NCI-H2196 (cell line): ENCODE data around the gene PCNX1.
"Not testable (repeated sequence)": the region's sequence is repeated elsewhere in the genome, so short reads cannot be mapped to it uniquely, and the experiment has no call there.

Source experiments
- DNase-seq: peaks from one replicate; lab custom pipeline; 2025; ENCODE audit not compliant: unreplicated experiment; lab: John Stamatoyannopoulos, UW

Gene PCNX1

DNA sequence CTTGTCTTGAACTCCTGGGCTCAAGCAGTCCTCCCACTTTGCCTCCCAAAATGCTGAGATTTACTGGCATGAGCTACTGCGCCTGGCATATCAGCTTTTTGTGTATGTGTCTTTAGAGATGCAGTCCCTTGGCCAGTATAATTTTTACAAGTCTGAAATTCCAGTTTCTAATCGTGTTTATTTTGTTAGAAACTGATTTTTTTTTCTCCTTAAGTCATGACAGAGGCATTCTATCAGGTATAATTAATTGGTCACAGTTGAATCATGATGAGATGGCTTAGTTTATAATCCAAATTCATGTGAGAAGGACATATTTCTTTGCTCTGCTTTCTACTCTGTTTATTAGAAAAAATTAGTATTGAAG, 98.9 kb downstream of the PCNX1 start:
- DNase-seq = no peak

DNA sequence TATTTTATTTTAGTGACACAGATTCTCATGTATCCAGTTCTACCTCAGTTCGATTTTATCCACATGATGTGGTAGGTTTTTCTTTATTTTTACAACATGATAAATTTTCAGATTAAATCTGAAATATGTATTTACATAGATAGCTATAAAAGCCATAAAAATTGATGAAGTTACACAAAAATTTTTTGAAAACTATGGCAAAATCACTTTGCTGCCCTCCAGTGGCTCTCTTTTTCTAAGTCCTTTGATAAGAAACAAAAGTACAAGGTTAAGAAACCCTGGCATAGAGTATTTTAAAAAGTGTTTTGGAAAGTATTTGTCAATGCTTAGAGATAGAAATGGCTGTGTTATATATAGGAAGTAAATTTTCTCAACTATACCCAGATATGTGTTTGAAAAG, 104.2 kb downstream of the PCNX1 start:
- no peak for DNase-seq

DNA sequence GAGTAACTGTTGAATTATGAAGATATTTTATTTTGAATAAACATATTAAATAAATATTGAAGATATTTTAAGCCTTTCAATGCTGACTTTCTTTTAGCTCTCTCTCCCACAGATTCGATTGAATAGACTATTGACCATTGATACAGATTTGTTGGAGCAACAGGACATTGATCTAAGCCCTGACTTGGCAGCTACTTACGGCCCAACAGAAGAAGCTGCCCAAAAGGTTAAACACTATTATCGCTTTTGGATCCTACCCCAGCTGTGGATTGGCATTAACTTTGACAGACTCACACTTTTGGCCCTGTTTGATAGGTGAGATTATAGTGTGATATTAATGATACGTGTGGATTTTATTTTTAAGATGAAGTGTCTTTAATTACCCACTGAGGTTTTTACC, 105.6 kb downstream of the PCNX1 start:
- no peak for DNase-seq

DNA sequence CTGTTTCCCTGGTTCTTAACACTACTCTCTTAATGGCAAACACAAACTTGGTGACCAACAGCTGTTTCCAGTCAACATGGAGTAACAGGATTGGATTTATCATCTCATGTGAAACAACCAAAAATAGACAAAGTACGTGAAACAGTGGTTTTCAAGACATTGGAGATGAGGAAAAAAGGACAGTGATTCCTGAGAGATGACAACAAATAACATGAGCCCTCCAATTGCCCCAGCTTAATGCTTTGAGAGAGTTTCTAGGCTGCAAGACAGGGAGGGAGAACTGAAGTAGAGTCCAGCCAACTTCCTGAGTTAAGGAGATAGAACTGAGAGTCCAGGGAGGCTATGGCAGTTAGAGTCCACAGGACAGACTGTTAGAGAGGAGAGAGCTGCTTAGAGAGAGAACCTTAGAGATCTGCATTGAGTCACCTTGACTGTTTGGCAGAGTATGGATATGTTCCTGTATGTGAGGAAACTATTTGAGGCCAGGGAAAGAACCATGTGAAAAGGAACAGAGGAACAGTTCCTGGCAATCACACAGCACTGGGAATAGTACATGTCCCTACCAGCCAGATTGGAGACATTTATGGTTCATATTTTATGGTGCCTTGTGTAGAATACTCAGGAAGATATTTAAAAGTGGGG, 106.4 kb downstream of the PCNX1 start:
- DNase-seq = no peak

GRCh38 chr14:71019917-71020316, 112.7 kb downstream of the PCNX1 start:
- DNase-seq = not testable (repeated sequence)

DNA sequence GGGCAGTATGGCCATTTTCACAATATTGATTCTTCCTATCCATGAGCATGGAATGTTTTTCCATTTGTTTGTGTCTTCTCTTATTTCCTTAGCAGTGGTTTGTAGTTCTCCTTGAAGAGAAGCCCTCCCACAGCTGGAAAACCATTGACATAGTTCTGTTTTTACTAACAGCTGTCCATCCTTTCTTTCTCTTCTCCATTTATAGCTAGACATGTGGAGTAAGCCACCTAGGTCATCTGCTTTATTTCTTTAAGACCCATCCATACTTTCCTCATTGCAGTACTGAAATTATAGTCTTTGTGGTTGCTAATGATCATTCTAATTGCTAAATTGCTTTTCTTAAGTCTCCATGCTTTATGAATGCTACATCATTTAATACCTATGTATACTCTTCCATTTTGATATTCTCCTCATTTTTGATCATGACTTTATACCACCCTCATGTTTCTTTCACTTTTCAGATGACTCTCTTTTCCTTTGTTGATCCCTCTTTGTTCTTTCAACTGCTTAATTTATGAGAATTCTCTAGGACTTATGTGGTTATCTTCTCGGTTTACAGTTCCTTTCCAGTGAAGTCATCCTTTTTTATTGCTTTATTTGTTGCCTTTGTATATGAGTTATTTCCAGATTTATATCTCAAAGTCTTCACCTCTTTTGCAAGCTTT, 114.2 kb downstream of the PCNX1 start:
- peak; percentile 20 for DNase-seq

DNA sequence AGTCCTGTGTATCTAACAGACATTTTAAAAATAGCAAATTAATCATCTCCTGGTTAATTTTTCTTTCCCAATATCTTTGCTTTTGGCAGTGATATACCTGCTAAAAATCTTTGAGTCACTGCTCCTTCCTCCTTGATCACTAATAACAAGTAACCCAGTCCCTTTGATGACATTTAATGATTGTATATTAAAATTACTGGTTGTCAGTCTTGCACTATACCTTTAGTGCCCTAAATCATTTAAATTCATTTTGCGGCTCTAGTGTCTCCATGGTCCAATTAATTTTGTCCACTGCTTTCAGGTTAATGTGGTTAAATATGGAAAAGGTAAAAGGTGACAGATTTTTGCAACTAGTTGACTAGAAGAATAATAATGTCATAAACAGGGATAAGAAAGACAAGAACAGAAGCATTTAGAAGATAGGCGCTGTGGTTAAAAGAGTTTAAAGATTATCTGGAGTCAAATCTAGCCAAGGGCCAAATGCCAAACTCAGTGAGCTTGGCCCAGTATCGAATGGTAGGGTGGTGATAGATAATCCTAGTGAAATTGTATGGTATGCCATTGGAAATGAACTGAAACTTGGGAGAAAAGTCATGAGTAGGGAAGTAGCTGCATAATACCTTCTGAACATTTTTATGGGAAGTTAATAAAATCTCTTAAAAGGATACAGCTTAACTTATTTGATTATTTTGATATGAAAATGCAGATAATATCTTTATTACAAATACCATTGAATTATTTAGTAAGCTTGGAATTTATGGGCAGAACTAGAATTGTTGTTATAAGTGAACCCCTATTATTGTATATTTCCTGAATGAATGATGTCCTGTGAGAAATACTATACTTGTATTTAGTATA, 115.0 kb downstream of the PCNX1 start:
- DNase-seq = no peak

- no peak for DNase-seq
These were observed 115.7 kb downstream of the PCNX1 start for GRCh38 chr14:71022939-71023338.

GRCh38 chr14:71029236-71029781, 122.0 kb downstream of the PCNX1 start:
- DNase-seq = no peak

GRCh38 chr14:71031000-71031399, 123.7 kb downstream of the PCNX1 start:
- DNase-seq = no peak

- no peak for DNase-seq
These were observed 129.2 kb downstream of the PCNX1 start for GRCh38 chr14:71036433-71036832.

GRCh38 chr14:71048393-71048792, 141.1 kb downstream of the PCNX1 start:
- no peak for DNase-seq

DNA sequence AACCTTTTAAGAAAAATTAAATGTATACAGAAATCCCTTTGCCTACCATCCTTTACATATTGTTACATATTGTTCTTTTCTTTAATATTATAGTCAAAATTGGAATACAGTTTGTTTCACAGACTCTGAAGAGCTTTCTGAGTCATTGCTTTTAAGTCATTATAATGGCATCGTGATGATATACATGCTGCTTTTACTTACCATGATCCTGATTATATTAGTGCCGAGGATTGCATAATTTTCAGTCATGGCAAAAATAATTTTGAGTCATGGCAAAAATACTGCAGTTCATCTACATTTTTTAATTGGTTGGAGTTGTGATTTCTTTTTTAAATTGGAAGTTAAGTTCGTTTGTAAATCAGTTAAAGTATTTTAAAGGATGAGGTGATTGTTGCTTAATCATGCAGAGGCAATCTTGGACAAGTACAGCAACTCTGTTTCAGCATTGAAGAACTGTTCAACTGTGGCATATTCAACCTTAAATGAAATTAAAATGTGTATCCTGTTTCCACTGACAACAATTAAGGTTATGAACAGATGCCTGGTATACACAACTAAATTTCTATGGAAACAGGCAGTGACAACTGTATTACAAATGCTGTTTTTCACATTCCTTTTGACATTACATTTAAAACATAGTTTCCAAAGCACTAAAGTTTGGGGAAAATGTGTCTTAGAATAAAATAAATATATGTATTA, 142.3 kb downstream of the PCNX1 start:
- no peak for DNase-seq

GRCh38 chr14:71050227-71050823, 143.1 kb downstream of the PCNX1 start:
- DNase-seq = no peak

DNA sequence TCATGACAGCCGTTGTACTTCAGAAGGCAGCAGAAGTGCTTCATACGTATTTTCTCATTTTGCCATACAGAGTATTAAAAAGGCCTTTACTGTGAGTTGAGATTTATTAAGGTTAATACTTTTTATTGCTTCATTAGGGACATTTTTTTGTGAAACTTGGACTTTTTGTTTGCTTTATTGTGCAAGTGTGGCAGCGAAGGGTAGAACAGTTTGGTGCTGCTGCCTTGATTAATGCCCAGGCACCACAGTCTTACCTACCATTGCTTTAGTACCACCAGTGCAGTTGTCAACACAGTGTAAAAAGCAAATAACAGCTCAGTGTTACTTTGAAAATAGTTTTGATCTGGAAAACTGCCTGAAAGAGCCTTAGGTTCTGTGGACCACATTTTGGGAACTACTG, 147.4 kb downstream of the PCNX1 start:
- DNase-seq = no peak

DNA sequence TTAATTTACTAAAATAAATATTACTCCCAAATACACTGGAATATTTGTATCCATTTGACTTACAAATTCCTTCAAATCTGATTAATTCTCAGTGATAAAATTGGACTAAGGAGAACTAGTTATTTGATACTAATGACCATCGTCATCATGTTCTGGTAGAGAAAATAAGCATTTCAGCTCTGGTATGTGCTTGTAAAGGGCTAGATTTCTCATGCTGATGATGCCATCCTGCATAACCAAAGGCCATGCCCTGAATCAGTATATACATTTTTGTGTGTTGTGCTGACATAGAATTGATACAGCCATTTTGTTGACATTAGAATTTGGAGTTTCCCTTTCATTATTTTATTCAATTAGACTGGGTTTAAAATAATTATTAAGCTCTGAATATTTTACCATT, 148.9 kb downstream of the PCNX1 start:
- DNase-seq = no peak

DNA sequence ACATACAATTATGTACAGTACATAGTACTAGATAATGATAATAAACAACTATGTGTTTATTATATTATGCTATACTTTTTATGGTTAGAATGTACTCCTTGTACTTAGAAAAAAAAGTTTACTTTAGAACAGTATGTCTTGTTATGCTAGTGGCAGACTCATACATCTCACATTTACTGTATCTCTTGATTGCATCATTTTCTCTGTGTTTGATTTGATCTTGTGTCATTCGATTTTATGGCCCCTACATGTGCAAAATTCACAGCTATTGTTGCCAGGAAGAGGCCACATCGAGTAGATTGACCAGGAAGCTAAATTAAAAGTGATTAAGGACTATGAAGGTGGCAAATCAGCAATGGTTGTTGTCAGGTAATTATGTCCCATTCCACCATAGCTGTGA, 153.0 kb downstream of the PCNX1 start:
- no peak for DNase-seq

GRCh38 chr14:71060825-71061455, 153.7 kb downstream of the PCNX1 start:
- DNase-seq = no peak

DNA sequence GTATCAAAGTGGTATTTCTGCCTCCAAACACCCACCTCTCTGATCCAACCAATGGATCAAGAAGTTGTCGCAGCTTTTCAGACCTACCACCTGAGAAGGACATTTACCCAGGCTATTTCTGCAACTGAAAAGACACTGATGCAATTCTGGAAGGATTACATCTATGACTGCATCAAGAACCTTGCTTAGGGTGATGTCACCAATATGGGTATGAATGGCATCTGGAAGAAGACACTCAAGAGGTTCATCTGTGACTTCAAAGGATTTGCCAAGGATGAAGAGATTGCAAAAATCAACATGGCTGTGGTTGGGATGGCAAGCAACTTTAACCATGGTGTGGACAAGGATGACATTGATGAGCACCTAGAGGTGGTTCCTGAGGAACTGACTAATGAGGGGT, 154.2 kb downstream of the PCNX1 start:
- no peak for DNase-seq

- DNase-seq = no peak
These were observed 155.5 kb downstream of the PCNX1 start for GRCh38 chr14:71062581-71063303.
